ENCODE results near the gene WNT3A. TPM values are rescaled to one million over a fixed set of nuclear protein-coding genes. Genes with fewer than 3 reads are reported as not detected.

Gene WNT3A
- total and polyA plus RNA-seq, 9 of the 15 experiments (the other 6 are each of a cell fraction or from before 2014, with no cell fraction given), result not detected

- TF ChIP-seq XRCC3 (IDR thresholded peaks at IDR 0.05), result no peak
- no peak for TF ChIP-seq ZNF318 (IDR thresholded peaks at IDR 0.05; ENCODE audit: borderline replicate concordance in 1 of 2, low read depth in 1 of 2)
- no peak for TF ChIP-seq MBD2 (IDR thresholded peaks at IDR 0.05; ENCODE audit: borderline replicate concordance, low read depth)
- no peak for TF ChIP-seq KAT7 (CRISPR knock-in tag; IDR thresholded peaks at IDR 0.05; ENCODE audit: borderline replicate concordance)
- no peak for TF ChIP-seq ZBTB2 (IDR thresholded peaks at IDR 0.05)
- TF ChIP-seq ZBTB1 (CRISPR knock-in tag; IDR thresholded peaks at IDR 0.05; ENCODE audit: borderline replicate concordance, low read depth), result no peak
- no peak for TF ChIP-seq GATAD2B (IDR thresholded peaks at IDR 0.05; ENCODE audit: borderline replicate concordance)
- TF ChIP-seq ARNT (IDR thresholded peaks at IDR 0.05), result no peak
- TF ChIP-seq, protein P1, sequence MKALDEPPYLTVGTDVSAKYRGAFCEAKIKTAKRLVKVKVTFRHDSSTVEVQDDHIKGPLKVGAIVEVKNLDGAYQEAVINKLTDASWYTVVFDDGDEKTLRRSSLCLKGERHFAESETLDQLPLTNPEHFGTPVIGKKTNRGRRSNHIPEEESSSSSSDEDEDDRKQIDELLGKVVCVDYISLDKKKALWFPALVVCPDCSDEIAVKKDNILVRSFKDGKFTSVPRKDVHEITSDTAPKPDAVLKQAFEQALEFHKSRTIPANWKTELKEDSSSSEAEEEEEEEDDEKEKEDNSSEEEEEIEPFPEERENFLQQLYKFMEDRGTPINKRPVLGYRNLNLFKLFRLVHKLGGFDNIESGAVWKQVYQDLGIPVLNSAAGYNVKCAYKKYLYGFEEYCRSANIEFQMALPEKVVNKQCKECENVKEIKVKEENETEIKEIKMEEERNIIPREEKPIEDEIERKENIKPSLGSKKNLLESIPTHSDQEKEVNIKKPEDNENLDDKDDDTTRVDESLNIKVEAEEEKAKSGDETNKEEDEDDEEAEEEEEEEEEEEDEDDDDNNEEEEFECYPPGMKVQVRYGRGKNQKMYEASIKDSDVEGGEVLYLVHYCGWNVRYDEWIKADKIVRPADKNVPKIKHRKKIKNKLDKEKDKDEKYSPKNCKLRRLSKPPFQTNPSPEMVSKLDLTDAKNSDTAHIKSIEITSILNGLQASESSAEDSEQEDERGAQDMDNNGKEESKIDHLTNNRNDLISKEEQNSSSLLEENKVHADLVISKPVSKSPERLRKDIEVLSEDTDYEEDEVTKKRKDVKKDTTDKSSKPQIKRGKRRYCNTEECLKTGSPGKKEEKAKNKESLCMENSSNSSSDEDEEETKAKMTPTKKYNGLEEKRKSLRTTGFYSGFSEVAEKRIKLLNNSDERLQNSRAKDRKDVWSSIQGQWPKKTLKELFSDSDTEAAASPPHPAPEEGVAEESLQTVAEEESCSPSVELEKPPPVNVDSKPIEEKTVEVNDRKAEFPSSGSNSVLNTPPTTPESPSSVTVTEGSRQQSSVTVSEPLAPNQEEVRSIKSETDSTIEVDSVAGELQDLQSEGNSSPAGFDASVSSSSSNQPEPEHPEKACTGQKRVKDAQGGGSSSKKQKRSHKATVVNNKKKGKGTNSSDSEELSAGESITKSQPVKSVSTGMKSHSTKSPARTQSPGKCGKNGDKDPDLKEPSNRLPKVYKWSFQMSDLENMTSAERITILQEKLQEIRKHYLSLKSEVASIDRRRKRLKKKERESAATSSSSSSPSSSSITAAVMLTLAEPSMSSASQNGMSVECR (CRISPR knock-in tag; IDR thresholded peaks at IDR 0.05), result no peak
- TF ChIP-seq RAD51 (IDR thresholded peaks at IDR 0.05; ENCODE audit: borderline replicate concordance, low read depth), result no peak
- TF ChIP-seq ZNF512 (tag; IDR thresholded peaks at IDR 0.05), result no peak
These were observed 72.9 kb downstream of the WNT3A start (continued) for GRCh38 chr1:228079601-228080263.
